Measurements from ENCODE around the gene ST6GALNAC3.
"Not testable (repeated sequence)": the region's sequence is repeated elsewhere in the genome, so short reads cannot be mapped to it uniquely, and the experiment has no call there.

Gene ST6GALNAC3

DNA sequence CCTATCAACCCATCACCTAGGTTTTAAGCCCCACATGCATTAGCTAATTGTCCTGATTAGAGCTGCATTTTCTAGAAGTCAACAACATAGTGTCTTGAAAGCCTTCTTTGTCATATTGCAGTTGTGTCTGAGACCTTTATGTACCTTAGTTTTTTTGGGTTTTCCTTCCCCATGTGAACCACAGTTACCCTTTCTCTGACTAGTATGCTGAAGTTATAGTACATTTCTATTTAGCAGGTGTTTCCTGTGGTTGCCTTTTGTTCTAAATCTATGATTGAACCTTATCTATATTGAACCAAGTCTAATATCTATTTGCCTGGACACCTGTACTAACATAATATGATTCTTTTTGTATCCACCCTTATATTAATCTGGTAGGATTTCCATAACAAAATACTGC is 135.6 kb downstream of the ST6GALNAC3 start:
- no peak for DNase-seq
- in situ Hi-C loops (cut with HindIII; ENCODE audit: low pct_ligation_motif_present, low pct_unique_long_range_greater_than_20kb, low sequenced_read_pairs), result no loop called here

GRCh38 chr1:76218888-76219287 is 144.3 kb downstream of the ST6GALNAC3 start:
- no peak for DNase-seq
- in situ Hi-C loops (cut with HindIII; ENCODE audit: low pct_ligation_motif_present, low pct_unique_long_range_greater_than_20kb, low sequenced_read_pairs), result no loop called here

DNA sequence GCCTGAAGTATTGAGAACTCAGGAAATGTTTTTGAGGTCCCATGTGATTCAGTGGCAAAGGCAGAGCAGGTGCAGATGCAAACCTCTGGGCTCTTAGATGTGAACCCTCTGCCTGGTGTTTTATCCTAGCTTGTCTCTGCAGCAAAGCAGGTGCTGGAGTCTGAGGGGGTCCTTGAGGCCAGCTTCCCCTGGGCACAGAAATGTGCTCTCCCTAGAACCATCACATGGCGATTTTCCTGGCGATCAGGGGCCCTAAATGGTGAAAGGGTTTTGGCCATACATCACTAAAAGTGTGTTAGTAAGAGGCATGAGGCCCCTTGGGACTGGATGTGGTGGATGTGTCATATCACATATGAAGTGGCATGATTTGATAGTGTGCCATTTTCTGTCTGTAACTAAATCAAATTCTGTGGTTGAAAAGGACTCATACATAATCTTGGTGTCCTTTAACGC is 144.8 kb downstream of the ST6GALNAC3 start:
- in situ Hi-C loops (cut with HindIII; ENCODE audit: low pct_ligation_motif_present, low pct_unique_long_range_greater_than_20kb, low sequenced_read_pairs), result no loop called here
- no peak for DNase-seq

- in situ Hi-C loops (cut with HindIII; ENCODE audit: low pct_ligation_motif_present, low pct_unique_long_range_greater_than_20kb, low sequenced_read_pairs), result no loop called here
- no peak for DNase-seq
These were observed 150.2 kb downstream of the ST6GALNAC3 start for GRCh38 chr1:76224752-76225151.

DNA sequence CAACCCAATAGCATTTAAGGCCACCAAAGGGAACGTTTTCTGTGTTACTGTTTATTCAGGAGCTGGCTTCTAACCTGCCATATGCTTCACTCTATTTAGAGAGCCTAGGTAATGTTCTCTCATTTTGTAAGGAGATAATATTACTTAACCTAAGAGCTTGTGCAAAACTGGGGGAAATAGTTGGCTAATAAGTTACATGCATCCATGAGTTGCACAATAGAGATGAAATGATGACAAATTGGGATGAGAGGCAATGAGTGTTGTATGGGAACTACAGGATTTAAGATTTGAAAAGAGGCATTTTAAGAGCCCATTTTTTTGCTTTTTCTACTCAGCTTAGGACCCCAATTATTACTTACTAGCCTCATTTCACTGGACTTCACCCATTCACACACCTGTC is 151.0 kb downstream of the ST6GALNAC3 start:
- in situ Hi-C loops (cut with HindIII; ENCODE audit: low pct_ligation_motif_present, low pct_unique_long_range_greater_than_20kb, low sequenced_read_pairs), result no loop called here
- no peak for DNase-seq

DNA sequence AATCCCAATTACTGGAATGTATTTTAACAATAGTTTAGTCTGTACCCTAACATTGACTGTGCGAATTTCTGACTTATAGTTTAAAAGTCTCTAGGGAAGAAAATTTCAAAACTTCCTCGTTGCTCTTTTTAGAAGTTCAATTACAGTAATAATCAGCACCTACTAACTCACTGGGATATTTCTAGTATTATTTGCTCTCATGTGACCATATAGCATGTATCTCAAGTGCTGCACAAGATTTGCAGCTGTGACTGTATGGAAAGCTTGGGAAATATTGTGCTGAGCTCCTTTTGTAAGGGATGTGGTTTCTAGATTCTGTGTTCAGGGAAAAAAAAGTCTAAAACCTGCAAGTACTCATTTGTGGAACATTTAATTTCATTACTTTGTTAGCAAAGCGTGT is 153.1 kb downstream of the ST6GALNAC3 start:
- DNase-seq, result no peak
- in situ Hi-C loops (cut with HindIII; ENCODE audit: low pct_ligation_motif_present, low pct_unique_long_range_greater_than_20kb, low sequenced_read_pairs), result no loop called here

DNA sequence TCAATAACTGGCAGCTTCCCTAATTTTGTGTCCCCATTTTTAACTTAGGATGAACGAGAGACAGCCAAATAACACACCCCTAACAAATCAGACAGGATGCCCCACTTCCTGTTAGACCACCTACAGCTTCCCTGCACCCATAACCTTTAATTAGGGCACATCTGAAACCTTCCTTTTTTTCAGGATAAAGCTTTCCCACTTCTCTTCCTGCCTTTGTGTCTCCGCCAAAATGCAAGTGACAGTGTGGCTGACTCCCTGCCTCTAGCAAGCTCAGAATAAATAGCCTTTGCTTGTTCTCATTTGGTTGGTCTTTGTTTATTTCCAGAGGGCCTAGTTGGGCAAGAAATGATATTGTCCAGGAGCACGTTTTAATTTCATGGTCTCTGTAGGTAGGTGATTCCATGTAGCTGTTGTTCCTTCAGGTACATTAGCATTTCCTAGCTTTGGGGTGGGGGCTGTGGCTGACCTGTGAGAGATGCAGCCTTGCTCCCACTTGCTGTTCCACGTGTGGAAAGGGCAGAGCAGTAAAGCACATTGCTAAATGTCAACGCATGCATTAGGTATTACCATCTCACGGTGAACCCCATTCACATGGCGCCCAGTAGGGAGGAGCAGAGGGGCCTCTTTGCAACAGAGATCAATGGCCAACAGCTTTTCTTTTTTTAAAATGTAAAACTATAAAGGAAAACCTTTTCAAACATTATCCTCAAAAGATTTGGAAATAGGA is 154.9 kb downstream of the ST6GALNAC3 start:
- no peak for DNase-seq
- in situ Hi-C loops (cut with HindIII; ENCODE audit: low pct_ligation_motif_present, low pct_unique_long_range_greater_than_20kb, low sequenced_read_pairs), result no loop called here

DNA sequence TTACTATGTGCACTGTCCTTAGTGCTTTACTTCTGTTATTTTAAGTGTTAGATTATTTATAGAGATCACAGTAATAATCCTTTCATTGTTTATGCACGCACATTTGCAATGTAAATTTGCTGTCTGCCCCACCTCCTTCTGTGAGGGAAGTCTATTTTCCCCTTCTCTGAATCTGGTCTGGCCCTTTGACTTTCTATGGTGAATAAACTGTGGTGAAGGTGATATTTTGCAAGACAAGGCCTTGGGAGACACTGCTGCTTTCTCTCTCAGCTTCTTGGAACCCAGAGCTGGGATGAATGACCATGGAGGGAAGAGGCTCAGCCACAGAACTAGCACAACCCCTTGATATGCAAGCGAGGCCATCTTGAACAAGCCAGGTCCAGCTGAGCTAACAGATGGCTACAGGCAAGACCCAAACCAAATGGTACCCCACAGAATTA is 156.3 kb downstream of the ST6GALNAC3 start:
- in situ Hi-C loops (cut with HindIII; ENCODE audit: low pct_ligation_motif_present, low pct_unique_long_range_greater_than_20kb, low sequenced_read_pairs), result no loop called here

GRCh38 chr1:76231320-76231719 is 156.8 kb downstream of the ST6GALNAC3 start:
- in situ Hi-C loops (cut with HindIII; ENCODE audit: low pct_ligation_motif_present, low pct_unique_long_range_greater_than_20kb, low sequenced_read_pairs), result no loop called here
- no peak for DNase-seq

More for the DNA sequence above, 156.3 kb downstream of the ST6GALNAC3 start:
- DNase-seq, result no peak

GRCh38 chr1:76232666-76233065 is 158.1 kb downstream of the ST6GALNAC3 start:
- no peak for DNase-seq
- in situ Hi-C loops (cut with HindIII; ENCODE audit: low pct_ligation_motif_present, low pct_unique_long_range_greater_than_20kb, low sequenced_read_pairs), result no loop called here

DNA sequence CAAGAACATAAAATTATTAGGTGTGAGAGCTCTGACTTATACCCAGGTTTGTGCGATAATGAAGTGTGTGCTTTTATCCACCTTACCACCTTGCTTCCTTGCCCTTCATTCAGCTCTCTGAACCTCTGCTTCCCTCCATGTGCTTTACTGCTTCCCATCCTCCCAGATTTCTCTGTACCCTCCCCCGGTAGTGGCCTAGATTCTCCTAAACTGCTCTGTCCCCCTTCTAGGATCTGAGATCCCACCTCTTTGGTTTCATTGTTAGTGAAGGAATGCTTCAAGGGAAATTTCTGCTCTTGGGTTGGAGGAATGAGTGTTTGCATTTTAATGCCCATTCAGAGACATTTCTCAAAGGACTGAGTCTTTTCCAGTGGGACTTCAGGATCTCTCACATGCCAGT is 159.5 kb downstream of the ST6GALNAC3 start:
- DNase-seq, result no peak
- in situ Hi-C loops (cut with HindIII; ENCODE audit: low pct_ligation_motif_present, low pct_unique_long_range_greater_than_20kb, low sequenced_read_pairs), result no loop called here

DNA sequence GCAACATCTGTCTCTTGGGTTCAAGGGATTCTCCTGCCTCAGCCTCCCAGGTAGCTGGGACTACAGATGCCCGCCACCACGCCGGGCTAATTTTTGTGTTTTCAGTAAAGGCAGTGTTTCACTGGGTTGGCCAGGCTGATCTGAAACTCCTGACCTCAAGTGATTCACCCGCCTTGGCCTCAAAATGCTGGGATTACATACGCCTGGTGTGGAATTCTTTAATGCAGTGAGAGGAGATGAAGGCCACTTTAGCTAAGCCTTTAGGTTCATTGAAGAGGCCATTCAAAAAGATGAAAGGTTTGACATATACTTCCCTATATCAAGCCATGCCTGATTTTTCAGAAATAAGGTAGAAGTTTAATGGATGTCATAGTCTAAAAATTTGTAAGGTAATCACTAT is 162.7 kb downstream of the ST6GALNAC3 start:
- in situ Hi-C loops (cut with HindIII; ENCODE audit: low pct_ligation_motif_present, low pct_unique_long_range_greater_than_20kb, low sequenced_read_pairs), result no loop called here
- DNase-seq, result no peak

GRCh38 chr1:76238094-76238628 is 163.6 kb downstream of the ST6GALNAC3 start:
- in situ Hi-C loops (cut with HindIII; ENCODE audit: low pct_ligation_motif_present, low pct_unique_long_range_greater_than_20kb, low sequenced_read_pairs), result no loop called here
- DNase-seq, result peak; percentile 4

DNA sequence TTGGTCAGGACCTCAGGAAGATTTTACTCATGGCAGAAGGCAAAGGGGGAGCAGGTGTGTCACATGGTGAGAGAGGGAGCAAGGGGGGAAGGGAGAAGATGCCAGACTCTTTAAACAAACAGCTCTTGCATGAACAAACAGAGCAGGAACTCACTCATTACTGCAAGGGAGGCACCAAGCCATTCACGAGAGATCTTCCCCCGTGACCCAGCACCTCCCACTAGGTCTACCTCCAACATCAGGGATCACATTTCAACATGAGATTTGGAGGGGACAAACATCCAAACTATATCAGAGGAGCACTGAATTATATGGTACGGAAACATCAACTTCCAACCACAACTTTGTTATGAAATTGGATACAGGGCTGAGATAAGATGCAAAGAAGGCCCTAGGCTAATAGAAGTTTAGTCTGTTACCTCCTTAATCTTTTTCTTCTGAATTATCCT is 164.9 kb downstream of the ST6GALNAC3 start:
- in situ Hi-C loops (cut with HindIII; ENCODE audit: low pct_ligation_motif_present, low pct_unique_long_range_greater_than_20kb, low sequenced_read_pairs), result no loop called here
- DNase-seq, result no peak

GRCh38 chr1:76240316-76240715 is 165.8 kb downstream of the ST6GALNAC3 start:
- DNase-seq, result no peak
- in situ Hi-C loops (cut with HindIII; ENCODE audit: low pct_ligation_motif_present, low pct_unique_long_range_greater_than_20kb, low sequenced_read_pairs), result no loop called here

DNA sequence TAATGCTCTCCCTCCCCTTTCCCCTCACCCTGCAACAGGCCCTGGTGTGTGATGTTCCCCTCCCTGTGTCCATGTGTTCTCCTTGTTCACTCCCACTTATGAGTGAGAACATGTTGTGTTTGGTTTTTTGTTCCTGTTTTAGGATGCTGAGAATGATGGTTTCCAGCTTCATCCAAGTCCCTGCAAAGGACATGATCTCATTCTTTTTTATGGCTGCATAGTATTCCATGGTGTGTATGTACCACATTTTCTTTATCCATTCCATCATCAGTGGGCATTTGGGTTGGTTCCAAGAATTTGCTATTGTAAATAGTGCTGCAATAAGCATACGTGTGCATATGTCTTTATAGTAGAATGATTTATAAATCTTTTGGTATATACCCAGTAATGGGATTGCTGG is 168.0 kb downstream of the ST6GALNAC3 start:
- in situ Hi-C loops (cut with HindIII; ENCODE audit: low pct_ligation_motif_present, low pct_unique_long_range_greater_than_20kb, low sequenced_read_pairs); DNase-seq: not testable (repeated sequence)

- DNase-seq, result no peak
- in situ Hi-C loops (cut with HindIII; ENCODE audit: low pct_ligation_motif_present, low pct_unique_long_range_greater_than_20kb, low sequenced_read_pairs), result no loop called here
These were observed 172.8 kb downstream of the ST6GALNAC3 start for GRCh38 chr1:76247261-76247852.

DNA sequence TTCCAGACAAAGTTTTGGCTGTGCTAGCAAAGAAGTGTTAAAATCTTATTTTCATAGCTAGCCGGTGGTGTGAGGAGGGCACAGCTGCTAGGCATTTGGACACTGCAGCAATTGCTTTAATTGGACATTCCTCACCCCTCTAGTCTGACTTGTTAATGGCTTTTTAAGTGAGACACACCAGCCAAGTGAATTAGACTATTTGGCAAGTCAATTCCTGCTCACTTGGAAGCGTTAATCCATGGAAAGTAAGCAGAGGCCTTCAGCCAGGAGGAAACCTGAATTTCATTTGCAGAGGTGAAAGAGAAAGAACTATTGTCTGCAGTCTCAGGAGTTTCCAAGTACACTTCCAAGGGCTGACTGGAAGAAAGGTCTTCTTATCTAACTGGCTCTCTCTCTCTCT is 175.7 kb downstream of the ST6GALNAC3 start:
- in situ Hi-C loops (cut with HindIII; ENCODE audit: low pct_ligation_motif_present, low pct_unique_long_range_greater_than_20kb, low sequenced_read_pairs), result no loop called here
- no peak for DNase-seq

GRCh38 chr1:76252431-76252830 is 177.9 kb downstream of the ST6GALNAC3 start:
- in situ Hi-C loops (cut with HindIII; ENCODE audit: low pct_ligation_motif_present, low pct_unique_long_range_greater_than_20kb, low sequenced_read_pairs), result no loop called here
- no peak for DNase-seq

Measured in ACHN (cell line).